HepG2 (cell line): ENCODE measurements around the gene METTL23. TPM values are rescaled to one million over a fixed set of nuclear protein-coding genes. Genes with fewer than 3 reads are reported as not detected.
A peak's percentile ranks its signal among the peaks of the same experiment; 100 is the strongest.

ENCODE experiments used
- DNMT3B ChIP-seq: conservative IDR thresholded peaks from 2 replicates; pipeline ENCODE4 v1.6.1; 2016; ENCODE audit warnings: missing biosample characterization, control low read depth
- EP300 ChIP-seq, 3 experiments: sonication (generic) in 1 of 3; formaldehyde crosslinking in 1 of 3; IDR thresholded peaks; 2 replicates each; pipeline versions ENCODE4 v1.5.1 to v1.6.1; 2011 to 2020; ENCODE audit warnings: low read depth in 2 of 3, low read length in 2 of 3, borderline replicate concordance in 1 of 3, improper control_type of control experiment in 1 of 3, mild to moderate bottlenecking in 1 of 3, missing genetic modification reagents in 1 of 3, moderate library complexity in 1 of 3
- HNF4G ChIP-seq, 2 experiments: sonication (generic) in 1 of 2; formaldehyde crosslinking in 1 of 2; IDR thresholded peaks; 2 replicates each; pipeline versions ENCODE4 v1.4.0 to v1.6.1; 2011 to 2020; ENCODE audit warnings: borderline replicate concordance in 2 of 2, low read depth in 2 of 2, mild to moderate bottlenecking in 2 of 2, low read length in 1 of 2, missing genetic modification reagents in 1 of 2, moderate library complexity in 1 of 2
- HNRNPLL ChIP-seq: fragments of 200-400 bp; formaldehyde crosslinking; IDR thresholded peaks from 2 replicates; pipeline ENCODE4 v1.6.1; 2017; ENCODE audit warnings: mild to moderate bottlenecking, low read depth, low read length; ENCODE audit not compliant: poor library complexity, severe bottlenecking
- NR2F1 ChIP-seq, 2 experiments: fragments of 450-650 bp in 1 of 2; formaldehyde crosslinking in 1 of 2; IDR thresholded peaks; 2 replicates each; pipeline versions ENCODE4 v1.5.0 to v1.6.1; 2016 to 2020; ENCODE audit warnings: mild to moderate bottlenecking in 1 of 2, missing compliant biosample characterization in 1 of 2, missing genetic modification reagents in 1 of 2, moderate library complexity in 1 of 2
- STAT5B ChIP-seq: sonication (generic); formaldehyde crosslinking; IDR thresholded peaks from 2 replicates; pipeline ENCODE4 v1.4.0; 2020; ENCODE audit warnings: missing genetic modification reagents
- TSC22D2 ChIP-seq: sonication (generic); formaldehyde crosslinking; IDR thresholded peaks from 2 replicates; pipeline ENCODE4 v1.5.1; 2020; ENCODE audit warnings: missing genetic modification reagents, mild to moderate bottlenecking, borderline replicate concordance
- ZKSCAN8 ChIP-seq: IDR thresholded peaks from 2 replicates; pipeline ENCODE4 v1.6.1; 2016; ENCODE audit warnings: borderline replicate concordance, missing genetic modification reagents, missing compliant biosample characterization
- polyA plus RNA-seq, 8 experiments: library from polyadenylated mRNA; depleted of rRNA in 3 of 8; stranded (reverse) in 7 of 8; unstranded in 1 of 8; fragments of >200 nt; fragmentation: Illumina TruSeq in 4 of 8; extraction: Trizol in 4 of 8; gene quantifications; 2 replicates each; pipeline versions ENCODE4 v1.2.1 to v1.2.3, GENCODE V29; 2011 to 2016; ENCODE audit warnings: low read depth in 4 of 8, missing spikeins in 1 of 8, mixed read lengths in 1 of 8; ENCODE audit not compliant: insufficient read depth in 1 of 8
- total RNA-seq, 5 experiments: library from RNA; depleted of rRNA; stranded (reverse); fragments of >200 nt; fragmentation: Illumina TruSeq; extraction: Trizol; gene quantifications; 2 replicates each; pipeline ENCODE4 v1.2.3, GENCODE V29; 2016; ENCODE audit warnings: low read depth in 1 of 5
- TF ChIP-seq, protein P1 (sequence below): sonication (generic); formaldehyde crosslinking; IDR thresholded peaks from 2 replicates; pipeline ENCODE4 v1.9.0; 2021; ENCODE audit warnings: missing genetic modification reagents, borderline replicate concordance
- TF ChIP-seq, protein P2 (sequence below): sonication (generic); formaldehyde crosslinking; IDR thresholded peaks from 2 replicates; pipeline ENCODE4 v1.4.0; 2020; ENCODE audit warnings: mild to moderate bottlenecking, missing genetic modification reagents
- TF ChIP-seq, protein P3 (sequence below): sonication (generic); formaldehyde crosslinking; IDR thresholded peaks from 2 replicates; pipeline ENCODE4 v1.4.0; 2020; ENCODE audit warnings: missing genetic modification reagents, borderline replicate concordance
- TF ChIP-seq, protein P4 (sequence below): sonication (generic); formaldehyde crosslinking; IDR thresholded peaks from 2 replicates; pipeline ENCODE4 v1.8.0; 2022; ENCODE audit warnings: mild to moderate bottlenecking, missing genetic modification reagents, borderline replicate concordance
- TF ChIP-seq, protein P5 (sequence below): sonication (generic); formaldehyde crosslinking; IDR thresholded peaks from 2 replicates; pipeline ENCODE4 v1.8.1; 2023; ENCODE audit warnings: mild to moderate bottlenecking, inconsistent platforms, moderate library complexity, missing genetic modification reagents, borderline replicate concordance
- TF ChIP-seq, protein P6 (sequence below): sonication (generic); formaldehyde crosslinking; IDR thresholded peaks from 2 replicates; pipeline ENCODE4 v1.4.0; 2020; ENCODE audit warnings: missing genetic modification reagents; ENCODE audit errors: not compliant biosample characterization
- TF ChIP-seq, protein P7 (sequence below): sonication (generic); formaldehyde crosslinking; IDR thresholded peaks from 2 replicates; pipeline ENCODE4 v1.8.1; 2023; ENCODE audit warnings: missing genetic modification reagents, inconsistent platforms, borderline replicate concordance

The METTL23 gene
- total and polyA plus RNA-seq, 2 of the 13 experiments (the other 11 are each of a cell fraction or from before 2014, with no cell fraction given) = 39.9 to 104 TPM

DNA sequence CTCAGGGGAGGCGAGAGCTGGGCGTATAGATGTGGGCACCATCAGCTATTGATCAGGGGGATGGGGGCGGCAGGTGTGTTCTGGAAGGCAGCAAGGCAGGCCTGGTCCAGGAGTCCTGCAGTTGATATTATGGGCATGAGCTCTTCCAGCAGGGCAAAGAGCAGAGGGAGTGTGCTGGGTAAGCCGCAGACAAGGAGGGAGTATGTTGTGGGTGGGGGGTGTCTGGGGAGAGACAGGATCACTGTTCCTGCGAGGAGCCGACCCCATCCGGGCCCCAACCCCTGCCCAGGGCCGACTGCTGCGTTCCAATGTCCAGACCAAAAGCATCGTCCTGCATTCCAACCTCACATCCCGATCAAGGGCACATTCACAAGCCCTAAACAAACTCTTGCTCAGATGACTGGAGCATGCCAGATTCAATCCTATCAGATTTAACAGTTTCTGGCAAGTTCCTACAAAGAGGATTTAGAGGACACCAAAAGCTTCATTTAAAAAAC is 25.1 kb upstream of the METTL23 start (continued):
- TF ChIP-seq, protein P1, sequence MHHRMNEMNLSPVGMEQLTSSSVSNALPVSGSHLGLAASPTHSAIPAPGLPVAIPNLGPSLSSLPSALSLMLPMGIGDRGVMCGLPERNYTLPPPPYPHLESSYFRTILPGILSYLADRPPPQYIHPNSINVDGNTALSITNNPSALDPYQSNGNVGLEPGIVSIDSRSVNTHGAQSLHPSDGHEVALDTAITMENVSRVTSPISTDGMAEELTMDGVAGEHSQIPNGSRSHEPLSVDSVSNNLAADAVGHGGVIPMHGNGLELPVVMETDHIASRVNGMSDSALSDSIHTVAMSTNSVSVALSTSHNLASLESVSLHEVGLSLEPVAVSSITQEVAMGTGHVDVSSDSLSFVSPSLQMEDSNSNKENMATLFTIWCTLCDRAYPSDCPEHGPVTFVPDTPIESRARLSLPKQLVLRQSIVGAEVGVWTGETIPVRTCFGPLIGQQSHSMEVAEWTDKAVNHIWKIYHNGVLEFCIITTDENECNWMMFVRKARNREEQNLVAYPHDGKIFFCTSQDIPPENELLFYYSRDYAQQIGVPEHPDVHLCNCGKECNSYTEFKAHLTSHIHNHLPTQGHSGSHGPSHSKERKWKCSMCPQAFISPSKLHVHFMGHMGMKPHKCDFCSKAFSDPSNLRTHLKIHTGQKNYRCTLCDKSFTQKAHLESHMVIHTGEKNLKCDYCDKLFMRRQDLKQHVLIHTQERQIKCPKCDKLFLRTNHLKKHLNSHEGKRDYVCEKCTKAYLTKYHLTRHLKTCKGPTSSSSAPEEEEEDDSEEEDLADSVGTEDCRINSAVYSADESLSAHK = no peak
- TF ChIP-seq ZKSCAN8 (CRISPR knock-in tag) = no peak
- TF ChIP-seq HNRNPLL = no peak
- TF ChIP-seq STAT5B (CRISPR knock-in tag) = no peak
- TF ChIP-seq, protein P2, sequence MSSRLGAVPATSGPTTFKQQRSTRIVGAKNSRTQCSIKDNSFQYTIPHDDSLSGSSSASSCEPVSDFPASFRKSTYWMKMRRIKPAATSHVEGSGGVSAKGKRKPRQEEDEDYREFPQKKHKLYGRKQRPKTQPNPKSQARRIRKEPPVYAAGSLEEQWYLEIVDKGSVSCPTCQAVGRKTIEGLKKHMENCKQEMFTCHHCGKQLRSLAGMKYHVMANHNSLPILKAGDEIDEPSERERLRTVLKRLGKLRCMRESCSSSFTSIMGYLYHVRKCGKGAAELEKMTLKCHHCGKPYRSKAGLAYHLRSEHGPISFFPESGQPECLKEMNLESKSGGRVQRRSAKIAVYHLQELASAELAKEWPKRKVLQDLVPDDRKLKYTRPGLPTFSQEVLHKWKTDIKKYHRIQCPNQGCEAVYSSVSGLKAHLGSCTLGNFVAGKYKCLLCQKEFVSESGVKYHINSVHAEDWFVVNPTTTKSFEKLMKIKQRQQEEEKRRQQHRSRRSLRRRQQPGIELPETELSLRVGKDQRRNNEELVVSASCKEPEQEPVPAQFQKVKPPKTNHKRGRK (CRISPR knock-in tag) = no peak
- TF ChIP-seq, protein P3, sequence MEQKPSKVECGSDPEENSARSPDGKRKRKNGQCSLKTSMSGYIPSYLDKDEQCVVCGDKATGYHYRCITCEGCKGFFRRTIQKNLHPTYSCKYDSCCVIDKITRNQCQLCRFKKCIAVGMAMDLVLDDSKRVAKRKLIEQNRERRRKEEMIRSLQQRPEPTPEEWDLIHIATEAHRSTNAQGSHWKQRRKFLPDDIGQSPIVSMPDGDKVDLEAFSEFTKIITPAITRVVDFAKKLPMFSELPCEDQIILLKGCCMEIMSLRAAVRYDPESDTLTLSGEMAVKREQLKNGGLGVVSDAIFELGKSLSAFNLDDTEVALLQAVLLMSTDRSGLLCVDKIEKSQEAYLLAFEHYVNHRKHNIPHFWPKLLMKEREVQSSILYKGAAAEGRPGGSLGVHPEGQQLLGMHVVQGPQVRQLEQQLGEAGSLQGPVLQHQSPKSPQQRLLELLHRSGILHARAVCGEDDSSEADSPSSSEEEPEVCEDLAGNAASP (CRISPR knock-in tag) = no peak
- TF ChIP-seq, protein P4, sequence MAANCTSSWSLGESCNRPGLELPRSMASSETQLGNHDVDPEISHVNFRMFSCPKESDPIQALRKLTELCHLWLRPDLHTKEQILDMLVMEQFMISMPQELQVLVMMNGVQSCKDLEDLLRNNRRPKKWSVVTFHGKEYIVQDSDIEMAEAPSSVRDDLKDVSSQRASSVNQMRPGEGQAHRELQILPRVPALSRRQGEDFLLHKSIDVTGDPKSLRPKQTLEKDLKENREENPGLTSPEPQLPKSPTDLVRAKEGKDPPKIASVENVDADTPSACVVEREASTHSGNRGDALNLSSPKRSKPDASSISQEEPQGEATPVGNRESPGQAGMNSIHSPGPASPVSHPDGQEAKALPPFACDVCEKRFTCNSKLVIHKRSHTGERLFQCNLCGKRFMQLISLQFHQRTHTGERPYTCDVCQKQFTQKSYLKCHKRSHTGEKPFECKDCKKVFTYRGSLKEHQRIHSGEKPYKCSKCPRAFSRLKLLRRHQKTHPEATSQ (CRISPR knock-in tag) = peak; percentile 34; the same call in 1 of the 2 replicates
- no peak for TF ChIP-seq NR2F1 (CRISPR knock-in tag; IDR thresholded peaks at IDR 0.05)
- TF ChIP-seq, protein P5, sequence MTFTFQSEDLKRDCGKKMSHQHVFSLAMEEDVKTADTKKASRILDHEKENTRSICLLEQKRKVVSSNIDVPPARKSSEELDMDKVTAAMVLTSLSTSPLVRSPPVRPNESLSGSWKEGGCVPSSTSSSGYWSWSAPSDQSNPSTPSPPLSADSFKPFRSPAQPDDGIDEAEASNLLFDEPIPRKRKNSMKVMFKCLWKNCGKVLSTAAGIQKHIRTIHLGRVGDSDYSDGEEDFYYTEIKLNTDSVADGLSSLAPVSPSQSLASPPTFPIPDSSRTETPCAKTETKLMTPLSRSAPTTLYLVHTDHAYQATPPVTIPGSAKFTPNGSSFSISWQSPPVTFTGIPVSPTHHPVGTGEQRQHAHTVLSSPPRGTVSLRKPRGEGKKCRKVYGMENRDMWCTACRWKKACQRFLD (CRISPR knock-in tag) = 0 out of 2 replicates have a peak, but pooled peaks have one; percentile 13
- TF ChIP-seq EP300 (IDR thresholded peaks at IDR 0.05; ENCODE audit: low read depth in 2 of 2, low read length in 2 of 2) = peak in 1 of 2 experiments; percentile 39; a peak in 1 of 4 replicates
- peak; percentile 23; the same call in 1 of the 2 replicates for TF ChIP-seq EP300 (CRISPR knock-in tag; IDR thresholded peaks at IDR 0.05; ENCODE audit: borderline replicate concordance)
- TF ChIP-seq, protein P6, sequence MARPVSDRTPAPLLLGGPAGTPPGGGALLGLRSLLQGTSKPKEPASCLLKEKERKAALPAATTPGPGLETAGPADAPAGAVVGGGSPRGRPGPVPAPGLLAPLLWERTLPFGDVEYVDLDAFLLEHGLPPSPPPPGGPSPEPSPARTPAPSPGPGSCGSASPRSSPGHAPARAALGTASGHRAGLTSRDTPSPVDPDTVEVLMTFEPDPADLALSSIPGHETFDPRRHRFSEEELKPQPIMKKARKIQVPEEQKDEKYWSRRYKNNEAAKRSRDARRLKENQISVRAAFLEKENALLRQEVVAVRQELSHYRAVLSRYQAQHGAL (CRISPR knock-in tag) = no peak
- TF ChIP-seq, protein P7, sequence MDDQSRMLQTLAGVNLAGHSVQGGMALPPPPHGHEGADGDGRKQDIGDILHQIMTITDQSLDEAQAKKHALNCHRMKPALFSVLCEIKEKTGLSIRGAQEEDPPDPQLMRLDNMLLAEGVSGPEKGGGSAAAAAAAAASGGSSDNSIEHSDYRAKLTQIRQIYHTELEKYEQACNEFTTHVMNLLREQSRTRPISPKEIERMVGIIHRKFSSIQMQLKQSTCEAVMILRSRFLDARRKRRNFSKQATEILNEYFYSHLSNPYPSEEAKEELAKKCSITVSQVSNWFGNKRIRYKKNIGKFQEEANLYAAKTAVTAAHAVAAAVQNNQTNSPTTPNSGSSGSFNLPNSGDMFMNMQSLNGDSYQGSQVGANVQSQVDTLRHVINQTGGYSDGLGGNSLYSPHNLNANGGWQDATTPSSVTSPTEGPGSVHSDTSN (CRISPR knock-in tag) = no peak
- no peak for TF ChIP-seq DNMT3B (CRISPR knock-in tag)
- TF ChIP-seq TSC22D2 (CRISPR knock-in tag) = no peak
- peak; percentile 68 for TF ChIP-seq HNF4G (IDR thresholded peaks at IDR 0.05; ENCODE audit: borderline replicate concordance, low read depth, low read length)
- peak; percentile 40; the same call in 1 of the 2 replicates for TF ChIP-seq HNF4G (CRISPR knock-in tag; IDR thresholded peaks at IDR 0.05; ENCODE audit: borderline replicate concordance, low read depth)
